ENCODE data around the gene DAAM1.

The DAAM1 gene

DNA sequence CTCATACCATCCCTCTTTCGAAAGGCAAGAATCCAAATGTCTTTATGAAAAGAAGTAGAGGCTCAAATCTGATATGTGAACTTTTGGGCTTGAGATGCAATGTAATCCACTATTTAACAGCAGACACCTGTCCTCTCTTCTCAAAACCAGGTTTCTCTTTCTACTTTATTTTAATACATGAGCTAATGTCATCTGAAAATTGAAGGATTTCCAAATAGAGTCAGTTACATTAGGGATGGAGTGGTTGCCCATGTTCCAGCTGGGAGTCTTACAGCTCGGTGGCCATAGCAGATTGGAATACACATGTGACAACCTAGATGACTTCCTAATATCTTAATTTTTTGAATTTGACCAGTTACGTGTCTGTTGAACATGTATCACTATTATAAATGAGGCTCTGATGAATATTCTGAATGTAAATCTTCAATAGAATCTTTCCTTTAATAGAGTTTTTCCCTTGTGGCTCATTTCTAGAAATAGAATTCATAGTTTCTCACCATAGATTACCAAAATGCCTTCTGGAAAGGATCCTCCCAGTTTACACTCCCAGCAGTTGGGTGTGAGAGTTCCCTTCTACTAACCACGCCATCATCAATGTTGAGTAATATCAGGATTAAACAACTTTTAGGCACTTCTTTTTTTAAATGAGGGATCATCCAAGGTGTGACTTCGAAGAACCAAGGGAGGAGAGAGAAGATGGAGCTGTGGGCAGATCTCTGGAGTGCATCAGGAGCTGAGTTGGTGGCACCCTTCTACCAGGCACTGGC lies 227.6 kb downstream of the DAAM1 start:
- in situ Hi-C loops (cut with MboI; ENCODE audit: low sequenced_read_pairs), result no loop called here

DNA sequence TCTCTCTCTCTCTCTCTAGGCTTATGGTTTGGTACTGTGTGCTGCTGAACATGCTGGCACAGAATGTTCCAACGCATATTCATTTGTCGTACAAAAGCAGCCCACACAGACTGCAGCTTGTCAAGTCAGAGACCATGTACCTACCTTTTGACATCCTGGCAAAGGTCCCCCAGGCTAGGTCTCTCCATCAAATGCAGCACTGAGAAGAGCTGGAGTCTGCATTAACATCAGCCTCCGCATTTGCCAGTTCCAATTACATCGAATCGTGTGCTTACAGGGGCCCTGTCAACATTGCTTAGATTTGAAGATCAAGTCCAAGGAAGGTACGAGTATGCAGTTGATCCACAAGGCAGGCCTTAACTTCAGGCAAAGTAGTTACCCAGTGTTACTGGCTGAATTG lies 228.8 kb downstream of the DAAM1 start:
- in situ Hi-C loops (cut with MboI; ENCODE audit: low sequenced_read_pairs), result no loop called here

DNA sequence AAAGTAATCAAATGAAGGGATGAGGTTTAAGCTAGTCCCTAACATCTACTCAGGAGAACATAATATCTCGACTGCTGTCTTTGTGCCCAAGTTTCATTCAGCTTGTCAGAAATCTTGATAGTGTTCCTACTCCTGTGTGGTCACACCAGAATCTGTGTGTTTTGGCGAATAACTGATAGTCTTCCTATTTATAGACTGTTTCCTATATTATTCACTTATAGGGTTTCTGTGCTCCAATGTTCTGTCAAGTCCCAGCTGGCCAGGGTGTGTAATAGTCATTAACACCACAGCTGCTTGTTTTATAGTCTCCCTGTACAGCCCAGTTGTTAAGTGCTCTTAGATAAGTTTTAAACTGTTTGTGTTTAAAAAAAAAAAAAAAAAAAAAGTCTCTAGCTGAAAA lies 230.8 kb downstream of the DAAM1 start:
- in situ Hi-C loops (cut with MboI; ENCODE audit: low sequenced_read_pairs), result no loop called here
